Testis (tissue), 5 donors: ENCODE data around the gene SGPP2. TPM values are rescaled to one million over a fixed set of nuclear protein-coding genes. Genes with fewer than 3 reads are reported as not detected.

ENCODE experiments used
- DNase-seq: peaks from one replicate; pipeline ENCODE4 v3.0.0-alpha.2; 2019
- H3K27ac ChIP-seq, 2 donors: fragments of 200-600 bp; sonication (generic); one replicate each; pipeline ENCODE4 v1.5.1; 2019
- H3K27me3 ChIP-seq: fragments of 200-600 bp; sonication (generic); one replicate; pipeline ENCODE4 v1.5.1; 2019
- H3K36me3 ChIP-seq: fragments of 200-600 bp; sonication (generic); one replicate; pipeline ENCODE4 v1.5.1; 2017; ENCODE audit warnings: low read depth; ENCODE audit errors: missing control alignments
- H3K4me1 ChIP-seq: fragments of 200-600 bp; sonication (generic); one replicate; pipeline ENCODE4 v1.5.1; 2019
- H3K4me3 ChIP-seq, 2 donors: fragments of 200-600 bp; sonication (generic); one replicate each; pipeline ENCODE4 v1.5.1; 2017 to 2019
- H3K9me3 ChIP-seq: fragments of 200-600 bp; sonication (generic); one replicate; pipeline ENCODE4 v1.5.1; 2017
- POLR2A ChIP-seq: fragments of 450-650 bp; IDR thresholded peaks from one replicate; pipeline ENCODE4 v1.6.1; 2017; ENCODE audit warnings: antibody characterized with exemption, mild to moderate bottlenecking, moderate library complexity
- WGBS, 2 donors: methylation state at CpG; one replicate each; pipeline ENCODE4 v1.1.5; 2018; 5-methylcytosine and 5-hydroxymethylcytosine counted together
- intact Hi-C: fragments of 100-400 bp; cut with DNase I; formaldehyde crosslinking; loops from one replicate; pipeline ENCODE4 v1.15.1; 2023; ENCODE audit warnings: low total_unique reads
- long read RNA-seq, 2 donors: transcript quantifications; one replicate each; lab custom pipeline, GENCODE V29; 2026
- polyA plus RNA-seq: library from polyadenylated mRNA; stranded (reverse); fragments of 350-450 nt; fragmentation: Illumina TruSeq; extraction: RNeasy Lipid Tissue Mini Kit (QIAGEN cat#74804); gene quantifications from one replicate; pipeline ENCODE4 v1.2.3, GENCODE V29; 2014; ENCODE audit warnings: low read depth, low replicate concordance; ENCODE audit not compliant: insufficient read depth
- total RNA-seq, 2 donors: library from RNA; depleted of rRNA; stranded (reverse); fragments of >200 nt; gene quantifications; one replicate each; pipeline ENCODE4 v1.2.3, GENCODE V29; 2016
- TF ChIP-seq, protein P1 (sequence below), 3 experiments: fragments of 450-650 bp in 2 of 3; fragments of 200-600 bp in 1 of 3; sonication (generic) in 1 of 3; IDR thresholded peaks; one replicate each; pipeline ENCODE4 v1.5.1; 2016 to 2019; ENCODE audit warnings: antibody characterized with exemption in 3 of 3, mild to moderate bottlenecking in 2 of 3, moderate library complexity in 1 of 3

Gene SGPP2, protein sequence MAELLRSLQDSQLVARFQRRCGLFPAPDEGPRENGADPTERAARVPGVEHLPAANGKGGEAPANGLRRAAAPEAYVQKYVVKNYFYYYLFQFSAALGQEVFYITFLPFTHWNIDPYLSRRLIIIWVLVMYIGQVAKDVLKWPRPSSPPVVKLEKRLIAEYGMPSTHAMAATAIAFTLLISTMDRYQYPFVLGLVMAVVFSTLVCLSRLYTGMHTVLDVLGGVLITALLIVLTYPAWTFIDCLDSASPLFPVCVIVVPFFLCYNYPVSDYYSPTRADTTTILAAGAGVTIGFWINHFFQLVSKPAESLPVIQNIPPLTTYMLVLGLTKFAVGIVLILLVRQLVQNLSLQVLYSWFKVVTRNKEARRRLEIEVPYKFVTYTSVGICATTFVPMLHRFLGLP
- total RNA-seq (1 to 10 TPM; 3.0 to 3.1 TPM), polyA plus RNA-seq (5.9 TPM)
- long read RNA-seq, donor 1, partial matches to known transcripts = 0 of 1 reads
- long read RNA-seq, donor 1, other reads (novel, unspliced or antisense) = 0 of 1 reads
- long read RNA-seq, donor 2, partial matches to known transcripts = 0 of 1 reads
- long read RNA-seq, donor 2, other reads (novel, unspliced or antisense) = 0 of 1 reads

DNA sequence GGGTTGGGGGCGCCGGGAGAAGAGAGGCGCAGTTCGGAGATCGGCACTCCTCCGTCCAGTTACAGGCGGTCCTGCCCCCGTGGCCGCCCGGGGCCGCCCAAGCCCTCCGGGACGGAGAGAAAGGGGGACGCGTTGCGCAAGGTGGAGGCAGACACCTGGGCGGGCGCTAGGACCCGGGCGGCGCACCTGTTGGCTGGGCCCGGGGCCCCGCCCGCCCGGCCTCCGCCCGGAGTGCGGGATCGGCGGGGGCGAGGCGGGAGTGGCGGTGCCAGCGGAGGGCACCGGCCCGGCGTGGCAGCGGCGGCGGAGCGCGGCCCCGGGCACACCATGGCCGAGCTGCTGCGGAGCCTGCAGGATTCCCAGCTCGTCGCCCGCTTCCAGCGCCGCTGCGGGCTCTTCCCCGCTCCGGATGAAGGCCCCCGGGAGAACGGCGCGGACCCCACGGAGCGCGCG is at the start of gene SGPP2:
Gene SGPP2 (plus strand): TSS at position 268 of the 453 bp plus-strand sequence. CDS start 60 bp downstream, at position 328.
- Histone ChIP-seq H3K27ac (no peak within 1 kb of the TSS), H3K4me3 (peak within 1 kb of the TSS; percentile 51 to 57), H3K4me1 (no peaks in the 10 kb centered on the region), H3K27me3 (no peaks in the 10 kb centered on the region), H3K9me3 (no peaks in the 10 kb centered on the region), H3K36me3 (no peaks in the 10 kb centered on the region)
- WGBS, 2 donors = 8 to 9% methylated on average over 14 to 35 of the region's 61 CpGs
- TF ChIP-seq POLR2A = no peak
- TF ChIP-seq, protein P1, sequence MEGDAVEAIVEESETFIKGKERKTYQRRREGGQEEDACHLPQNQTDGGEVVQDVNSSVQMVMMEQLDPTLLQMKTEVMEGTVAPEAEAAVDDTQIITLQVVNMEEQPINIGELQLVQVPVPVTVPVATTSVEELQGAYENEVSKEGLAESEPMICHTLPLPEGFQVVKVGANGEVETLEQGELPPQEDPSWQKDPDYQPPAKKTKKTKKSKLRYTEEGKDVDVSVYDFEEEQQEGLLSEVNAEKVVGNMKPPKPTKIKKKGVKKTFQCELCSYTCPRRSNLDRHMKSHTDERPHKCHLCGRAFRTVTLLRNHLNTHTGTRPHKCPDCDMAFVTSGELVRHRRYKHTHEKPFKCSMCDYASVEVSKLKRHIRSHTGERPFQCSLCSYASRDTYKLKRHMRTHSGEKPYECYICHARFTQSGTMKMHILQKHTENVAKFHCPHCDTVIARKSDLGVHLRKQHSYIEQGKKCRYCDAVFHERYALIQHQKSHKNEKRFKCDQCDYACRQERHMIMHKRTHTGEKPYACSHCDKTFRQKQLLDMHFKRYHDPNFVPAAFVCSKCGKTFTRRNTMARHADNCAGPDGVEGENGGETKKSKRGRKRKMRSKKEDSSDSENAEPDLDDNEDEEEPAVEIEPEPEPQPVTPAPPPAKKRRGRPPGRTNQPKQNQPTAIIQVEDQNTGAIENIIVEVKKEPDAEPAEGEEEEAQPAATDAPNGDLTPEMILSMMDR (IDR thresholded peaks at IDR 0.05) = no peak
- intact Hi-C loops = no loop called here
- peak; percentile 54 for DNase-seq

DNA sequence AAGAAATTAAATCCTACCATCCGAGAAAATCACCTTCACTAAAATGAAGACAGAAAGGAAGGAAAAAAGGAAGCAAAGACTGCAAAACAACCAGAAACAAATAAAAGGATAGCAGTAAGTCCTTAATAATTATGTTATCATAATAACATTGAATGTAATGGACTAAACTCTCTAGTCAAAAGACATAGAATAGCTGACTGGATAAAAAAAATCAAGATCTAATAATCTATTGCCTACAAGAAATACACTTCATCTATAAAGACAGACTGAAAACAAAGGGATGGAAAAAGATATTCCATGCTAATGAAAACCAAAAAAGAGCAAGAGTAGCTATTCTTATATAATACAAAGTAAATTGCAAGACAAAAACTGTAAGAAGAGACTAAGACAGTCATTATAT is 48.5 kb upstream of the SGPP2 start:
- Histone ChIP-seq H3K4me1 (no peaks in the 10 kb centered on the region), H3K36me3 (no peaks in the 10 kb centered on the region), H3K4me3 (no peak overlapping the region), H3K9me3 (no peaks in the 10 kb centered on the region), H3K27ac (no peak overlapping the region), H3K27me3 (no peaks in the 10 kb centered on the region)
- 88 to 89% methylated on average over 1 of the region's 1 CpG for WGBS, 2 donors
- TF ChIP-seq, protein P1 (IDR thresholded peaks at IDR 0.05) = no peak
- no peak for TF ChIP-seq POLR2A
- DNase-seq = no peak
- intact Hi-C loops = no loop called here

DNA sequence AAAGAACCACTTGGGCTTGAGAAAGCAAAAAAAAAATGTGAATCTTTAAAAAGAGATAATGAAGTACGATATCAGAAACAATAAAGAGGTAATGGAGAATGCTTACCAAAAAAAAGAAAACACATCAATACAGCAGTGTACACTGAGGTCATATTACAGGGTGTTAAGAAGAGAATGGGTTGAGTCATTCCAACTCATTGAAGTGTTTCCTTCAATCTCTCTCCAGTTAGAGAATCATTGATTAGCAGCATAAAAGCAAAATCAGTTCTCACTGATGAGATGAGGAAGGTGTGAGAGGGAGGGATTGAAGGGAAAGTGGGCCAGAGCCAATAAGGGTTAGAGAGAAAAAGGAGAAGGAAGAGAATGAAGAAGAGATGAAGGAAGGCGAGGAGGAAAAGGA is 43.9 kb upstream of the SGPP2 start:
- Histone ChIP-seq H3K27ac (no peak overlapping the region), H3K27me3 (no peaks in the 10 kb centered on the region), H3K4me1 (no peaks in the 10 kb centered on the region), H3K4me3 (no peak overlapping the region), H3K36me3 (no peaks in the 10 kb centered on the region), H3K9me3 (no peaks in the 10 kb centered on the region)
- TF ChIP-seq, protein P1 (IDR thresholded peaks at IDR 0.05) = no peak
- TF ChIP-seq POLR2A = no peak
- intact Hi-C loops = no loop called here
- WGBS, 2 donors = 86 to 97% methylated on average over 2 of the region's 2 CpGs
- no peak for DNase-seq

DNA sequence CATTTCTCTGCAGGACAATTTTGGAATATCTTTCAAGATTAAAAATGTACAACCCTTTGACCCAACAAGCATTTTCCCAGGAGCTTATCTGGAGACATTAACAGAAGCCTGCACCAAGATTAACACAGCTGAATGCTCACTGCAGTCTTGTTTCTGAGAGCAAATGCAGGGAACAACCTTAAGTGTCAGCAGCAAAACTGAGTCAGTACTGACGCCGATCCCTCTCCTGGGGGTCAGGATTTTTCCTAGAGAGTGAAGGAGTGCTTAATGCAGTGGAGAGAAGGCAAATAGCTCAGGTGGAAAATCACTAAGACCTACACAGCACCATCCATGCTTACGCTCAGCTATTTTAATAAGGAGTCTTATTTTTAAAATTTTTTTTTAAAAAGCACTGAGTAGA is 42.8 kb upstream of the SGPP2 start:
- no peaks in the 10 kb centered on the region for H3K27me3 ChIP-seq
- WGBS, 2 donors = 74 to 88% methylated on average over 3 of the region's 3 CpGs
- no peak for DNase-seq
- no peaks in the 10 kb centered on the region for H3K36me3 ChIP-seq
- no peaks in the 10 kb centered on the region for H3K4me1 ChIP-seq
- TF ChIP-seq POLR2A = no peak
- TF ChIP-seq, protein P1 (IDR thresholded peaks at IDR 0.05) = no peak
- H3K9me3 ChIP-seq = no peaks in the 10 kb centered on the region
- H3K27ac ChIP-seq = no peak overlapping the region
- intact Hi-C loops = no loop called here
- H3K4me3 ChIP-seq = no peak overlapping the region
